Measurements from ENCODE around the gene HEATR5A. TPM values are rescaled to one million over a fixed set of nuclear protein-coding genes. Genes with fewer than 3 reads are reported as not detected.

Gene HEATR5A
- total RNA-seq, 1 experiment from 2014 or later: 12.7 TPM

- intact Hi-C loops (cut with micrococcal nuclease): no loop called here
- ATAC-seq: no peak
- H2AFZ ChIP-seq (ENCODE audit: low read length): no peak overlapping the region
- CTCF ChIA-PET: no interaction called here
- no peak overlapping the region for H3K4me3 ChIP-seq (ENCODE audit: low read length)
- no peaks in the 10 kb centered on the region for H3K9me3 ChIP-seq (ENCODE audit: low read length)
- no peak for DNase-seq
- TF ChIP-seq CTCF (conservative IDR thresholded peaks at IDR 0.05; ENCODE audit: low read depth, low read length): no peak
- no peak for TF ChIP-seq EZH2 (IDR thresholded peaks at IDR 0.05; ENCODE audit: low read length, unreplicated experiment)
- no peak for TF ChIP-seq EZH2phosphoT487 (IDR thresholded peaks at IDR 0.05; ENCODE audit: borderline replicate concordance, low read length)
- POLR2A ChIA-PET (ENCODE audit: unreplicated experiment): interaction anchor here (0.6 kb wide), 1 partner anchor 433 kb away, joined by 3 read pairs; no protein-coding TSS in a partner anchor
- H3K79me2 ChIP-seq (ENCODE audit: low read length): no peaks in the 10 kb centered on the region
- no peaks in the 10 kb centered on the region for H3K4me1 ChIP-seq (ENCODE audit: insufficient read depth, low read length)
- H4K20me1 ChIP-seq (ENCODE audit: low read length): no peaks in the 10 kb centered on the region
- H3F3A ChIP-seq (ENCODE audit: low read length, unreplicated experiment): no peaks in the 10 kb centered on the region
- BruUV-seq (replicated peaks): no TSS peak
- H3K4me2 ChIP-seq (ENCODE audit: low read length): no peak overlapping the region
- H3K36me3 ChIP-seq (ENCODE audit: low read depth, low read length): no peaks in the 10 kb centered on the region
- no peaks in the 10 kb centered on the region for H3K27me3 ChIP-seq (ENCODE audit: low read length)
- H3K9me2 ChIP-seq (replicated peaks; ENCODE audit: low read length): no peaks in the 10 kb centered on the region
- H3K27ac ChIP-seq (ENCODE audit: low read length): no peak overlapping the region
- H3K9ac ChIP-seq (ENCODE audit: low read length): no peak overlapping the region
Observed at GRCh38 chr14:31428011-31428410, 7.7 kb upstream of the HEATR5A start.

DNA sequence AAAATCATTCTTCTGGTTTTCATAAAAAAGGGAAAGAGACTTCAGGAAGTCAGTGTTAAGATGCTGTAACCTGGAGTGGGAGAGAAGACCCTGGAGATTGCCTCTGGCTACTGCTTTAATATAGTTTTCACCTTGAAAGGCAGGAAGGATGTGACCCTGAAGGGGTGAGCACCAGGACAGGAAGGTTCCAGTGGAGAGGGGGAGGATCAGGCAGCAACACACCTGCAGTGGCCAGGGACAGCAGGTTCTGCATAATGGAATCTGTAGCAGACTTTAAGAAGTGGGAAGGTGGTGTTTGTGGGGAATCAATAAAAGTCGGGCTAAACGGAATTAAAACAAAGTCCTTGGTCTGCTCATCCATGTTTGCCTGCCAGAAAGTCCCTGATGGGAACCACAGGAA is 6.3 kb upstream of the HEATR5A start:
- intact Hi-C loops (cut with micrococcal nuclease): no loop called here
- TF ChIP-seq EZH2 (IDR thresholded peaks at IDR 0.05; ENCODE audit: low read length, unreplicated experiment) (no peak), CTCF (conservative IDR thresholded peaks at IDR 0.05; ENCODE audit: low read depth, low read length) (no peak), EZH2phosphoT487 (IDR thresholded peaks at IDR 0.05; ENCODE audit: borderline replicate concordance, low read length) (no peak)
- no peaks in the 10 kb centered on the region for H3F3A ChIP-seq (ENCODE audit: low read length, unreplicated experiment)
- H3K4me3 ChIP-seq (ENCODE audit: low read length): no peak overlapping the region
- no peaks in the 10 kb centered on the region for H3K36me3 ChIP-seq (ENCODE audit: low read depth, low read length)
- CTCF ChIA-PET: no interaction called here
- ATAC-seq (no peak), DNase-seq (no peak)
- H3K4me2 ChIP-seq (ENCODE audit: low read length): no peak overlapping the region
- no peaks in the 10 kb centered on the region for H3K27me3 ChIP-seq (ENCODE audit: low read length)
- no TSS peak for BruUV-seq (replicated peaks)
- no peak overlapping the region for H3K27ac ChIP-seq (ENCODE audit: low read length)
- H4K20me1 ChIP-seq (ENCODE audit: low read length): no peaks in the 10 kb centered on the region
- no peaks in the 10 kb centered on the region for H3K9me3 ChIP-seq (ENCODE audit: low read length)
- H3K79me2 ChIP-seq (ENCODE audit: low read length): no peaks in the 10 kb centered on the region
- H3K9me2 ChIP-seq (replicated peaks; ENCODE audit: low read length): no peaks in the 10 kb centered on the region
- H2AFZ ChIP-seq (ENCODE audit: low read length): no peak overlapping the region
- H3K9ac ChIP-seq (ENCODE audit: low read length): no peak overlapping the region
- POLR2A ChIA-PET (ENCODE audit: unreplicated experiment): no interaction called here
- no peaks in the 10 kb centered on the region for H3K4me1 ChIP-seq (ENCODE audit: insufficient read depth, low read length)

DNA sequence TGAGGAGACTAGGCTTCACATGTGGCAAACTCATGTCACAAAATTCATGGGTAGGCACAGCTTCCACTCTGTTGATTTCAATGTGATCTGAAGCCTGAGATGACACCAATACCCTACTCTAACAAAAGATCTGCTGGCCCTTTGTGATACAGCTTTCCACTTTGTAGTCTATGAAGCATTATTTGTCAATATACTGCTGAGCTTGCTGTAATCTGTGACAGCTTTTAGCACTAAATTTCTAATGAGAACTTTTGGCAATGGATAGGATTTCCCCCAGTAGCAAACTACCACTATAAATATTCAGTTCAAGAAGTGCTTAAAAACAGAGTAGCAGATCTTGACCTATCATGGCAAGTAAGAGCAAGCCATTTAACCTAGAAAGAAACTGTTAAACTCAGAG is 5.6 kb upstream of the HEATR5A start:
- Histone ChIP-seq H3K79me2 (ENCODE audit: low read length) (no peaks in the 10 kb centered on the region), H3K4me1 (ENCODE audit: insufficient read depth, low read length) (peaks cover 4% of the 10 kb centered on the region), H2AFZ (ENCODE audit: low read length) (no peak overlapping the region), H3K9me3 (ENCODE audit: low read length) (no peaks in the 10 kb centered on the region), H3K36me3 (ENCODE audit: low read depth, low read length) (no peaks in the 10 kb centered on the region), H3K27me3 (ENCODE audit: low read length) (no peaks in the 10 kb centered on the region), H3K4me3 (ENCODE audit: low read length) (no peak overlapping the region), H3F3A (ENCODE audit: low read length, unreplicated experiment) (no peaks in the 10 kb centered on the region), H3K27ac (ENCODE audit: low read length) (no peak overlapping the region), H3K9me2 (replicated peaks; ENCODE audit: low read length) (no peaks in the 10 kb centered on the region), H4K20me1 (ENCODE audit: low read length) (no peaks in the 10 kb centered on the region), H3K4me2 (ENCODE audit: low read length) (no peak overlapping the region), H3K9ac (ENCODE audit: low read length) (no peak overlapping the region)
- POLR2A ChIA-PET (ENCODE audit: unreplicated experiment): no interaction called here
- CTCF ChIA-PET: no interaction called here
- no peak for ATAC-seq
- BruUV-seq (replicated peaks): no TSS peak
- intact Hi-C loops (cut with micrococcal nuclease): no loop called here
- DNase-seq: no peak
- TF ChIP-seq CTCF (conservative IDR thresholded peaks at IDR 0.05; ENCODE audit: low read depth, low read length): no peak
- no peak for TF ChIP-seq EZH2phosphoT487 (IDR thresholded peaks at IDR 0.05; ENCODE audit: borderline replicate concordance, low read length)
- TF ChIP-seq EZH2 (IDR thresholded peaks at IDR 0.05; ENCODE audit: low read length, unreplicated experiment): no peak

Measured in PC-3 (cell line).